HG02938 (cell line): ENCODE results near the gene SCD.

Experiments
- ATAC-seq: cut with Tn5 transposase; IDR thresholded peaks from one replicate; pipeline ENCODE4 v1.9.1; 2021; ENCODE audit warnings: mild to moderate bottlenecking, moderate library complexity; ENCODE audit not compliant: unreplicated experiment

Gene SCD

GRCh38 chr10:100339236-100339635 lies 7.8 kb upstream of the SCD start:
- ATAC-seq = no peak

- no peak for ATAC-seq
These were observed 5.8 kb upstream of the SCD start for GRCh38 chr10:100340948-100341847.

- no peak for ATAC-seq
These were observed 4.9 kb upstream of the SCD start for GRCh38 chr10:100341953-100342626.

DNA sequence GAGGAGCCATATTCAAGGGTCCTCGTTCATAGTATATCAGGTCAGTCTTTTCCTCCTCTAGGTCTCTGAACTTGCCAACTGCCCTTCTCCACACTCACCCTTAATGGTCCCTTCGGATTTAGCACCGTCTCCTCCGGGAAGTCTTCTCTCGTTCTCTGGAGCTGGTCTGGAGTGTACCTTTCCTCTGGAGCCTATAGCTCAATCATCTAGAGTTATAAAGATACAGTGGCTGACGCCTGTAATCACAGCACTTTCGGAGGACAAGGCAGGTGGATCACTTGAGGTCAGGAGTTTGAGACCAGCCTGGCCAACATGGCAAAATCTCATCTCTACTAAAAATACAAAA lies 4.4 kb upstream of the SCD start:
- ATAC-seq = no peak

DNA sequence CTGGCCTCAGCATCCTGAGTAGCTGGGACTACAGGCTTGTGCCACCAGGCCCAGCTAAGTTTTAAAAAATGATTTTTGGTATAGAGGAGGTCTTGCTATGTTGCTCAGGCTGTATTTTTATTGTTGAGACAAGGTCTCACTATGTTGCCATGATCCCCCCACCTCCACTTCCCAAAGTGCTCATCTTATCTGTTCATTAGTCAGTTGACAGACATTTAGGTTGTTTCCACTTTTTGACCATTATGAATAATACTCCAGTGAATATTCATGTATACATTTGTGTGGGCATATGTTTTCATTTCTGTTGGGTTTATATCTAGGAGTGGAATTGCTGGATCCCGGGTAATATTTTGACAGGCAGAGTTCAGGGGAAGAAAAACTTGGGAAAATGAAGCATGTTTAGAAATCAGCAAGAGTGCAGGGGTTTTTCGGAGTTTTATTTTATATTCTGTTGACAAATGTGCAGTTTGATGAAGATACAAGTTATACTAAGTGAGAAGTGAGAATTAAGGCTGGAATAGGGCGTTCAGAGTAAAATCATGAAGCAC lies 2.7 kb upstream of the SCD start:
- no peak for ATAC-seq

DNA sequence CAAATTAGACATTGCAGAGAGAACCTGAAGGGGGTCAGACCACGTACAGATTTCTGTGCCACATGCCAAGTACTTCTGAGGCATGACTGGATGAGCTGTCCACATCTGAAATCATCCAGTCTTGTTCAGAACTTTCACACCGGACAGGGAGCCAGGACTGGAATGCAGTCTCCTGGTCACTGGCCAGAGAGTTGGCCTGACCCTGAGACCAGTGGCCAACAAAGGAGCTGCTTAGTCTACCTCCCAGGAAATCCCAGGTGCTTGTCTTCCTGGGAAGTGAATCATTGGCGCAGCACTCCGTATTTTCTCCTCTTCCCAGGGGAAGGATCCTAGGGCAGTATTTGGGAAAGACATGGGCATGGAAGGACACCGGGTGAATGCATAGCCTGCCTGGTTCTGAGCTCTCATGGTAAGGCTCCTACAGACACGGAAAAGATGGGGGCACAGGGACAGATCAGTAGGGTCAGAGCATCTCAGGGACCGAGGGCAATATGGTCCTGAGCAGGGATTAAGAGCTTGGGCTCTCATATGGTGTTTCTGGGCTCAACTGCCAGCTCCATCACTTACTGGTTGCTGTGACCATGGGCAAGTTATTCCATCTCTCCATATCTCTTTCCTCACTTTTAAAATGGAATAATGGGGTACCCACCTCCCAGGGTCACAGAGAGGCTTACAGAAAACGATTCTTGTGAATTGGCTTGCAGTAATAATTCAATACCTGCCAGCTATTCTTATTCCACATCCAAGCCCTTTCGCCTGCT lies 1.3 kb upstream of the SCD start:
- no peak for ATAC-seq

DNA sequence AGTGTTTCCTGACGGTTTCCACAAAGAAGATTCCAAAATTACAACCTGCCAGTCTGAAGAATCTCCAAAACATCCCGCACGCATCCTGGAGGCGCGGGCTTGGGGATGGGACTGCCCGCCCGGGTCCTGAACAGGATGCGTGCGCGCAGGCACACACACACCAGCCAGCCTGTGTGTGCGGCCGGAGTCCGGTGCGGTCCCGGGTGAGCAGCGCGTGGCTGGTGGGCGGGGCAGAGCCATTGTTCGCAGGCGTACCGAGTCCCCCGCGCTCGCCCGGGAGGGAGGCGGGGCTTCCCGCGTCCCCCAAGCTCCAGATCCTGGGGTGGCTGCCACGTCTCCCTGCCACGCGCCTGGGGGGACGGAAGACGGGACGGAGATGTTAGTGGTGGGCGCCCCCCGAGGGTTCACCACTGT lies 675 bp upstream of the SCD start:
- peak; percentile 37 for ATAC-seq

- peak; percentile 17 for ATAC-seq
These were observed 649 bp downstream of the SCD start for GRCh38 chr10:100347568-100348195.

DNA sequence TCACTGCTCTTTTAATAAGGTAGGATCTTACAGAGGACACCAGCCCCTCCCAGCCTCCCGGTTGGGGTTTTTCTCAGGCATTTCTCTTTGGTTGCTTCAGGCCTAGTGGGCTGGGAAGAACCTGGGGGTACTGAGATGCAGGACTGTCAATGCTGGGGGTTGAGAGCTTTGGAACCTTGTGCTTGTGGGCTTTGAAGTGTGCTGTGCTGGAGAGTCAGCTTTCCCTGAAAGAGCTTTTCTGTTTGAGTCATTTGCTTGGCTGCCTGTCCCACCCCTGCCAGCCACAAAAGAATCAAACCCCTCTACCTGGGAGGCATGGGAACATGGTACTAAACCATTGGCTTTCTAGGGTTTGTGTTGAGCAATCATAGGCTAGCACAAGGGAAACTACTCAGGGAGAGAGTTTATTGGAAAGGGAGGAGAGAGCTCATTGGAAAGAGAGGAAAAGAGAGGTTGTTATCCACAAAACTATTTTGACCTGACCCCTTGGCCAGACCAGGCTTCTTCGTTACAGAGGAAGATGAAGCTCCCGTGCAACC lies 1.4 kb downstream of the SCD start:
- ATAC-seq = no peak

DNA sequence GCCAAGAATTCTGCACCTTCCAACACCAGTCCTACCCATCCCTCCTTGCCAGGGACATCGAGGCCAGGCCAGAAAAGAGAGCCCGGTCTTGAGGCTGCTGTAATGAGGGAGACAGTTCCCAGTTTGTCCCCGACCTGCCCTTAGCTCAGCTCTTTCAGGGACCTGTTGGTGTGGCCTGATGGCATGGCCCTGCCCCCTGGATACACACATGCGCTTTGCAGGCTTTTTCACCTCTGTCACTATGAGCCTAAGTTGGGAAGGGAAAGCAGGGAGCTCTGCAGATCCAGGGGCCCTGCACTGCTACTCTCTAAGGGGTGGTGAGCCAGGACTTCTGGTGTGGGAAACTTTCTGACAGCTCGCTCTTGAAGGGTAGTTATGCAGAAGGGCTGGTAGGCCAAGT lies 2.1 kb downstream of the SCD start:
- ATAC-seq = no peak

- ATAC-seq = no peak
These were observed 2.6 kb downstream of the SCD start for GRCh38 chr10:100349672-100350071.

DNA sequence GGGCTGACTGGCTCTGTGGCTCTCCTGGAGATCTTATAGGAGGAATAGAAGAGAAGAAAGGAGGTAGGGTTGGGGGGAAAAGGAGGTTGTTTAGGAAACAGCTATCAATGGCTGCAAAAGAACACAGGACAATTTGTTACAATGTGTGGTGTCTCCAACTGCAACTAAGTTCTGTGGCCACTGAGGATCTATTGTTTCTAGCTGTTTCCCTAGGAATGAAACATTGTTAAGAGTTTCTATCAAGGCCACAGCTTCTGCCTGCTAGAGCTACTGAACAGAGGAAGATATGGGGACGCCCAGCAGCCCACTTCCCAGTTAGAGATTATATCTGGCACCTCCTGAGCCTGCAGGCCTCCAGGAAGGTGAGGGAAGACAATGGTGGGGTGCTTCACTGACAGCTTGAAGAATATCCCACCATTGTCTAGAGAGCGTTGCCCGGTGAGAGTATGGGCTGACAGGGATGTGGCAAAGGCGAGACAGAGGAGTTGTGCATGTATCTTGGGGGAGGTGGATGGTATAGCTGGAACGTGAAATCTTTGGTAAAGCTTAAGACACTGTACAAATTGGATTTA lies 4.0 kb downstream of the SCD start:
- no peak for ATAC-seq

GRCh38 chr10:100353770-100354485 lies 6.9 kb downstream of the SCD start:
- ATAC-seq = no peak

GRCh38 chr10:100355086-100355485 lies 8.1 kb downstream of the SCD start:
- ATAC-seq = no peak

DNA sequence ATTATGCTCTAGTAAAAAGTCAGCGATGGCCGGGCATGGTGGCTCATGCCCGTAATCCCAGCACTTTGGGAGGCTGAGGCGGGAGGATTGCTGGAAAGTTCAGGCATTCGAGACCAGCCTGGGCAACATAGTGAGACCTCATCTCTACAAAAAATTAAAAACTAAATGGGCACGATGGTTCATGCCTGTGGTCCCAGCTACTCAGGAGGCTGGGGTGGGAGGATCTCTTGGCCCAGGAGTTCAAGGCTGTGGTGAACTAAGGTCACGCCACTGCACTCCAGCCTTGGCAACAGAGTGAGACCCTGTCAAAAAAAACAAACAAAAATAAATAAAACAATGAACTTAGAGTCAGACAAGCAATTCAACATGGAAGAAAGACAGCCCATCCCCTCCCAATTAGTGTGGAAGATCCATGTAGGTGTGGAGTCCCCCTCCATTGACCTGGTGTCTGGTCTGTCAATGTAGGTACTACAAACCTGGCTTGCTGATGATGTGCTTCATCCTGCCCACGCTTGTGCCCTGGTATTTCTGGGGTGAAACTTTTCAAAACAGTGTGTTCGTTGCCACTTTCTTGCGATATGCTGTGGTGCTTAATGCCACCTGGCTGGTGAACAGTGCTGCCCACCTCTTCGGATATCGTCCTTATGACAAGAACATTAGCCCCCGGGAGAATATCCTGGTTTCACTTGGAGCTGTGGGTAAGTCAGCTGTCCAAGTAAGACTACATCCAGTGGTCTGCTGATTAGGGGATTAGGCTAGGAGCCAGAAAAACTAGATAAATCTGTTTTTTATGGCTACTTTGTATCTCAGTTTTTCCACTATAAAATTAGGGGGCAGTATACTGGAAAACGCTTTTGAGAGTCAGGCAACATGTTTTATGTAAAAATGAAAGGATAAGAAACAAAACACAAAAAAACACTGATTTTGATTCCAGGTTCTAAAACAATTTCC lies 9.3 kb downstream of the SCD start:
- ATAC-seq = no peak

DNA sequence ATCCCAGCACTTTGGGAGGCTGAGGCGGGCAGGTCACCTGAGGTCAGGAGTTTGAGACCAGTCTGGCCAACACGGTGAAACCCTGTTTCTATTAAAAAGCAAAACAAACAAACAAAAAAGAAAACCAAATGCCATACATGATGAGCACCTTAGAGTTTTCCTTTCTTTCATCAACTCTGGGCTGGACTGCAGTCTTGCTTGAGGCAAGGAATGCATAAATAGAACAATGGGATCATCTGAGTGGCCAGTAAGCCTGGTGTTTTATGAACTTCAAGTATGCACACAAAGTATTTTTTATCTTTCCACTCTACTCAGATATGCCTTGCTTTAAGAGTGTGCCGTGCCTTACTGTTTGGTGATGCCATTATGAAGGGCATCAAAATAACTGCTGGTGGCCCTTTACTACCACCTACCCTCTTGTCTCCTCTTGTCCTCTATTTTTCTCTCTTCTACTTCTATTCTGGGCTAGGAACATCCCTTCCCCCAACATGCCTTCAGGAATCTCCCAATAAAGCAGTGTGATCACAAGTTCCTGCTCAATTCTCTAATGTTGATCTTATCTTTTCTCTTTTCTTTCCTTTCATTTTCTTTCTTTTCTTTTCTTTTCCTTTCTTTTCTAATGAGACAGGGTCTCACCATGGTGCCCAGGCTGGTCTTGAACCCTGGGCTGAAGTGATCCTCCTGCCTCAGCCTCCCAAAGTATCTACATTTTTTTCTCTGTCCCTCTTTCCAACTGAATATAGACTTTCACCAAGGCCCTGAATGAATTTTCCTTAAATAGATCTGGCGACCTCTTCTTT lies 10.2 kb downstream of the SCD start:
- no peak for ATAC-seq

- ATAC-seq = no peak
These were observed 12.0 kb downstream of the SCD start for GRCh38 chr10:100359030-100359432.
